ENCODE measurements around the gene SPR.

DNA sequence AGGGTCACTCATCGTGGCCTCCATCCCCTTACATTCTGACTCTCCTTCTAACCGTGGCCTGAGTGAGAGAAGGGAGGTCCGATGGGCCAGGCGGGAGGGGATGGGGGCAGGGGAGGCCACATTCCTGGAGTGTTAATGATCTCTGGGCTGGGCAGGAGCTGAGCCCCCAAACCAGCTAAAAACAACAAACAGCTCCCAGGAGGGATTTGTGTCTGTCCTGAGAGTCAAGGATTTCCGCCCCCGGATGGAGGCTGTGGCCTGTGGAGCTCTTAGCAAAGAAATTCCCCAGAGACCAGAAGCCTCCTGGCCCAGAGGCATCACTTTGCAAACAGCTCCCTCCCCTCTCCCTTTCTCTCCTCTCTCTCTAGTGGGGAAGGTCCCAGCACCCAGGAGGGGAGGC, 53.6 kb downstream of the SPR start:
- TF ChIP-seq, protein P1, sequence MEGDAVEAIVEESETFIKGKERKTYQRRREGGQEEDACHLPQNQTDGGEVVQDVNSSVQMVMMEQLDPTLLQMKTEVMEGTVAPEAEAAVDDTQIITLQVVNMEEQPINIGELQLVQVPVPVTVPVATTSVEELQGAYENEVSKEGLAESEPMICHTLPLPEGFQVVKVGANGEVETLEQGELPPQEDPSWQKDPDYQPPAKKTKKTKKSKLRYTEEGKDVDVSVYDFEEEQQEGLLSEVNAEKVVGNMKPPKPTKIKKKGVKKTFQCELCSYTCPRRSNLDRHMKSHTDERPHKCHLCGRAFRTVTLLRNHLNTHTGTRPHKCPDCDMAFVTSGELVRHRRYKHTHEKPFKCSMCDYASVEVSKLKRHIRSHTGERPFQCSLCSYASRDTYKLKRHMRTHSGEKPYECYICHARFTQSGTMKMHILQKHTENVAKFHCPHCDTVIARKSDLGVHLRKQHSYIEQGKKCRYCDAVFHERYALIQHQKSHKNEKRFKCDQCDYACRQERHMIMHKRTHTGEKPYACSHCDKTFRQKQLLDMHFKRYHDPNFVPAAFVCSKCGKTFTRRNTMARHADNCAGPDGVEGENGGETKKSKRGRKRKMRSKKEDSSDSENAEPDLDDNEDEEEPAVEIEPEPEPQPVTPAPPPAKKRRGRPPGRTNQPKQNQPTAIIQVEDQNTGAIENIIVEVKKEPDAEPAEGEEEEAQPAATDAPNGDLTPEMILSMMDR (IDR thresholded peaks at IDR 0.05; ENCODE audit: extremely low read depth in 1 of 2, insufficient read depth in 1 of 2, low read depth in 1 of 2, low read length in 2 of 2), result no peak
- TF ChIP-seq JUN (IDR thresholded peaks at IDR 0.05; ENCODE audit: borderline replicate concordance, insufficient read depth, insufficient read length, low read depth) (no peak), POLR2A (IDR thresholded peaks at IDR 0.05; ENCODE audit: low read depth, low read length) (no peak), POLR2AphosphoS5 (IDR thresholded peaks at IDR 0.05; ENCODE audit: insufficient read depth, low read depth, low read length) (no peak), MAX (IDR thresholded peaks at IDR 0.05; ENCODE audit: insufficient read depth, insufficient read length) (no peak)
